Measurements from ENCODE around the gene SPTBN5. TPM values are rescaled to one million over a fixed set of nuclear protein-coding genes. Genes with fewer than 3 reads are reported as not detected.

Gene SPTBN5
- total RNA-seq, 1 experiment from 2014 or later, result 0.96 TPM

DNA sequence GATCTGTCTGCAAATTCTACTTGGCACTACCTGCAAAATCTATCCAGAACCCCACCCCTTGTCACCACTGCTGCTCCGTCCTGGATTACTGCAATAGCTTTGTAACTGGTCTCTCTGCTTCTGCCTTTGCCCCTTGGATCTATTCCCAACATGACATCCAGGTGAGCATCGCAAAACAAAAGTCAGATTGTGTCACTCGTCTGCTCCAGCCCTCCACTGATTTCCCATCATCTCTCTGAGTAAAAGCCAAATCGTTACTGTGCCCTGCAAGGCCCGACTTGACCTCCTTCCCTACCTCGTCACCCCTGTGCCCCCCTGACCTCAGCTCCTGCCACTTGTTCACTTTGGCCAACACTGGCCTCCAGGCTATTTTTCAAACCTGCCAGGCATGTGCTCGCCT lies 9.4 kb downstream of the SPTBN5 start:
- Histone ChIP-seq H4K20me1 (ENCODE audit: insufficient read depth) (no peaks in the 10 kb centered on the region), H3K36me3 (ENCODE audit: control insufficient read depth in 1 of 2, insufficient read depth in 2 of 2, low read length in 2 of 2) (no peaks in the 10 kb centered on the region), H3K4me3 (replicated peaks in 1 of 2; ENCODE audit: low read depth in 1 of 2, low read length in 2 of 2) (no peak overlapping the region), H3K9me2 (ENCODE audit: insufficient read depth) (no peaks in the 10 kb centered on the region), H2AFZ (ENCODE audit: low read depth, low read length, poor library complexity, severe bottlenecking) (no peak overlapping the region), H3K9me3 (ENCODE audit: control insufficient read depth in 1 of 2, insufficient read depth in 1 of 2, low read depth in 1 of 2, low read length in 2 of 2) (no peaks in the 10 kb centered on the region), H3K9ac (ENCODE audit: low read length) (no peak overlapping the region), H3K27me3 (ENCODE audit: insufficient read depth, low read length) (no peaks in the 10 kb centered on the region), H3K4me2 (ENCODE audit: low read length) (no peak overlapping the region), H3K4me1 (ENCODE audit: control insufficient read depth in 1 of 2, insufficient read depth in 2 of 2, low read length in 2 of 2) (no peaks in the 10 kb centered on the region), H3K27ac (ENCODE audit: low read depth, low read length) (no peak overlapping the region), H3K79me2 (ENCODE audit: insufficient read depth, low read length) (no peaks in the 10 kb centered on the region)
- CTCF ChIA-PET, result no interaction called here
- TF ChIP-seq ZBTB33 (IDR thresholded peaks at IDR 0.05; ENCODE audit: extremely low read depth, insufficient replicate concordance, low read length), result no peak
- TF ChIP-seq POLR2AphosphoS5 (IDR thresholded peaks at IDR 0.05; ENCODE audit: low read depth, low read length), result no peak
- no peak for TF ChIP-seq YY1 (IDR thresholded peaks at IDR 0.05; ENCODE audit: extremely low read depth, insufficient replicate concordance, low read depth, low read length)
- no peak for TF ChIP-seq TCF7L2 (IDR thresholded peaks at IDR 0.05; ENCODE audit: borderline replicate concordance, extremely low read depth, insufficient read depth, insufficient read length)
- no peak for TF ChIP-seq CTCF (IDR thresholded peaks at IDR 0.05 in 2 of 3, conservative IDR thresholded peaks at IDR 0.05 in 1 of 3; ENCODE audit: borderline replicate concordance in 1 of 3, insufficient read depth in 1 of 3, low read depth in 2 of 3, low read length in 2 of 3)
- TF ChIP-seq, protein P1, sequence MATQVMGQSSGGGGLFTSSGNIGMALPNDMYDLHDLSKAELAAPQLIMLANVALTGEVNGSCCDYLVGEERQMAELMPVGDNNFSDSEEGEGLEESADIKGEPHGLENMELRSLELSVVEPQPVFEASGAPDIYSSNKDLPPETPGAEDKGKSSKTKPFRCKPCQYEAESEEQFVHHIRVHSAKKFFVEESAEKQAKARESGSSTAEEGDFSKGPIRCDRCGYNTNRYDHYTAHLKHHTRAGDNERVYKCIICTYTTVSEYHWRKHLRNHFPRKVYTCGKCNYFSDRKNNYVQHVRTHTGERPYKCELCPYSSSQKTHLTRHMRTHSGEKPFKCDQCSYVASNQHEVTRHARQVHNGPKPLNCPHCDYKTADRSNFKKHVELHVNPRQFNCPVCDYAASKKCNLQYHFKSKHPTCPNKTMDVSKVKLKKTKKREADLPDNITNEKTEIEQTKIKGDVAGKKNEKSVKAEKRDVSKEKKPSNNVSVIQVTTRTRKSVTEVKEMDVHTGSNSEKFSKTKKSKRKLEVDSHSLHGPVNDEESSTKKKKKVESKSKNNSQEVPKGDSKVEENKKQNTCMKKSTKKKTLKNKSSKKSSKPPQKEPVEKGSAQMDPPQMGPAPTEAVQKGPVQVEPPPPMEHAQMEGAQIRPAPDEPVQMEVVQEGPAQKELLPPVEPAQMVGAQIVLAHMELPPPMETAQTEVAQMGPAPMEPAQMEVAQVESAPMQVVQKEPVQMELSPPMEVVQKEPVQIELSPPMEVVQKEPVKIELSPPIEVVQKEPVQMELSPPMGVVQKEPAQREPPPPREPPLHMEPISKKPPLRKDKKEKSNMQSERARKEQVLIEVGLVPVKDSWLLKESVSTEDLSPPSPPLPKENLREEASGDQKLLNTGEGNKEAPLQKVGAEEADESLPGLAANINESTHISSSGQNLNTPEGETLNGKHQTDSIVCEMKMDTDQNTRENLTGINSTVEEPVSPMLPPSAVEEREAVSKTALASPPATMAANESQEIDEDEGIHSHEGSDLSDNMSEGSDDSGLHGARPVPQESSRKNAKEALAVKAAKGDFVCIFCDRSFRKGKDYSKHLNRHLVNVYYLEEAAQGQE (IDR thresholded peaks at IDR 0.05; ENCODE audit: low read depth), result no peak
- TF ChIP-seq ELF1 (IDR thresholded peaks at IDR 0.05; ENCODE audit: borderline replicate concordance, low read depth), result no peak
- no peak for TF ChIP-seq CEBPB (IDR thresholded peaks at IDR 0.05; ENCODE audit: low read depth)
- TF ChIP-seq FOSL1 (IDR thresholded peaks at IDR 0.05; ENCODE audit: low read depth), result no peak
- TF ChIP-seq SP1 (IDR thresholded peaks at IDR 0.05; ENCODE audit: low read depth), result no peak
- no peak for TF ChIP-seq RAD21 (IDR thresholded peaks at IDR 0.05; ENCODE audit: low read depth)
- TF ChIP-seq CBX3 (IDR thresholded peaks at IDR 0.05; ENCODE audit: low read depth), result no peak
- TF ChIP-seq ZFX (IDR thresholded peaks at IDR 0.05), result no peak
- no peak for TF ChIP-seq SIN3A (IDR thresholded peaks at IDR 0.05; ENCODE audit: low read depth)
- TF ChIP-seq SRF (IDR thresholded peaks at IDR 0.05; ENCODE audit: low read depth), result no peak
- no peak for TF ChIP-seq POLR2A (IDR thresholded peaks at IDR 0.05; ENCODE audit: borderline replicate concordance, extremely low read depth, insufficient read depth, insufficient read length)
- no peak for TF ChIP-seq ZNF274 (IDR thresholded peaks at IDR 0.05; ENCODE audit: low read depth, low read length)
- TF ChIP-seq MAX (IDR thresholded peaks at IDR 0.05), result no peak
- TF ChIP-seq EZH2phosphoT487 (IDR thresholded peaks at IDR 0.05; ENCODE audit: borderline replicate concordance), result no peak
- RAD21 ChIA-PET (ENCODE audit: low non-redundant PET in 1 of 2, low total read pairs in 2 of 2, uncharacterized antibody in 2 of 2, unreplicated experiment in 2 of 2), result no interaction called here
- POLR2A ChIA-PET, result no interaction called here
- no TSS peak for BruUV-seq (replicated peaks)
- intact Hi-C loops (cut with micrococcal nuclease), result no loop called here
- no peak for ATAC-seq
- no peak for DNase-seq (ENCODE audit: low read depth, low spot score)

All from HCT116 (cell line).